HG02938 (cell line): ENCODE data around the gene COQ8A.
A peak's percentile ranks its signal among the peaks of the same experiment; 100 is the strongest.

Experiments
- ATAC-seq: cut with Tn5 transposase; IDR thresholded peaks from one replicate; pipeline ENCODE4 v1.9.1; 2021; ENCODE audit warnings: mild to moderate bottlenecking, moderate library complexity; ENCODE audit not compliant: unreplicated experiment

The COQ8A gene

GRCh38 chr1:226940029-226940805 lies at the start of gene COQ8A:
Gene COQ8A, plus strand, starts transcription at chr1:226940294. Its CDS starts 21,092 bp downstream, at chr1:226961386.
- peak; percentile 96 for ATAC-seq

GRCh38 chr1:226890331-226891108 lies 49.6 kb upstream of the COQ8A start:
- no peak for ATAC-seq

- no peak for ATAC-seq
Measured at GRCh38 chr1:226891346-226891745, 48.7 kb upstream of the COQ8A start.

GRCh38 chr1:226891846-226892523 lies 48.1 kb upstream of the COQ8A start:
- no peak for ATAC-seq

GRCh38 chr1:226892524-226892875 lies 47.6 kb upstream of the COQ8A start:
- ATAC-seq, result no peak

- ATAC-seq, result no peak
Measured at GRCh38 chr1:226893936-226894335, 46.2 kb upstream of the COQ8A start.

- no peak for ATAC-seq
Measured at GRCh38 chr1:226894826-226895225, 45.3 kb upstream of the COQ8A start.

- ATAC-seq, result no peak
Measured at GRCh38 chr1:226895644-226896043, 44.5 kb upstream of the COQ8A start.

- ATAC-seq, result no peak
Measured at GRCh38 chr1:226898246-226898645, 41.8 kb upstream of the COQ8A start.

- ATAC-seq, result no peak
Measured at GRCh38 chr1:226901421-226901820, 38.7 kb upstream of the COQ8A start.

GRCh38 chr1:226902601-226903000 lies 37.5 kb upstream of the COQ8A start:
- ATAC-seq, result no peak

GRCh38 chr1:226903819-226904716 lies 36.0 kb upstream of the COQ8A start:
- ATAC-seq, result no peak

- no peak for ATAC-seq
Measured at GRCh38 chr1:226904772-226905171, 35.3 kb upstream of the COQ8A start.

GRCh38 chr1:226908419-226908818 lies 31.7 kb upstream of the COQ8A start:
- no peak for ATAC-seq

- no peak for ATAC-seq
Measured at GRCh38 chr1:226908913-226909312, 31.2 kb upstream of the COQ8A start.

GRCh38 chr1:226912587-226913176 lies 27.4 kb upstream of the COQ8A start:
- ATAC-seq, result no peak

GRCh38 chr1:226915672-226915995 lies 24.5 kb upstream of the COQ8A start:
- no peak for ATAC-seq

- ATAC-seq, result no peak
Measured at GRCh38 chr1:226916497-226916896, 23.6 kb upstream of the COQ8A start.

GRCh38 chr1:226919587-226919986 lies 20.5 kb upstream of the COQ8A start:
- ATAC-seq, result no peak

- no peak for ATAC-seq
Measured at GRCh38 chr1:226919995-226920394, 20.1 kb upstream of the COQ8A start.
